Lung (tissue), 12 donors: Measurements from ENCODE around the gene PPP2R3B. TPM values are rescaled to one million over a fixed set of nuclear protein-coding genes. Genes with fewer than 3 reads are reported as not detected.
A peak's percentile ranks its signal among the peaks of the same experiment; 100 is the strongest.

Experiments used
- ATAC-seq: fragments of 200-7000 bp; cut with Tn5 transposase; one replicate; pipeline ENCODE4 v1.9.1; 2020; ENCODE audit warnings: moderate number of reproducible peaks; ENCODE audit not compliant: insufficient read depth, low FRiP score
- DNase-seq, 3 donors: peaks; one replicate each; pipeline ENCODE4 v3.0.0-alpha.2; 2013 to 2017
- H3K27ac ChIP-seq, 2 donors: one replicate each; pipeline ENCODE4 v1.5.1; 2013; ENCODE audit warnings: mild to moderate bottlenecking in 2 of 2, moderate library complexity in 2 of 2, control low read depth in 1 of 2, inconsistent platforms in 1 of 2, low read depth in 1 of 2, low read length in 1 of 2
- H3K27me3 ChIP-seq, 3 donors: one replicate each; pipeline ENCODE4 v1.5.1; 2013; ENCODE audit warnings: low read length in 2 of 3; ENCODE audit not compliant: control insufficient read depth in 3 of 3, insufficient read depth in 3 of 3
- H3K36me3 ChIP-seq, 4 donors: one replicate each; pipeline ENCODE4 v1.5.1; 2013; ENCODE audit warnings: low read length in 4 of 4, mild to moderate bottlenecking in 1 of 4, moderate library complexity in 1 of 4; ENCODE audit not compliant: control insufficient read depth in 4 of 4, insufficient read depth in 4 of 4
- H3K4me1 ChIP-seq, 5 donors: one replicate each; pipeline ENCODE4 v1.5.1; 2013; ENCODE audit warnings: low read length in 5 of 5, mild to moderate bottlenecking in 2 of 5, moderate library complexity in 1 of 5; ENCODE audit not compliant: control insufficient read depth in 5 of 5, insufficient read depth in 5 of 5
- H3K4me3 ChIP-seq: one replicate; pipeline ENCODE4 v1.5.1; 2013; ENCODE audit warnings: mild to moderate bottlenecking, control low read depth, moderate library complexity
- H3K9ac ChIP-seq, 2 donors: one replicate each; pipeline ENCODE4 v1.5.1; 2013; ENCODE audit warnings: low read length in 2 of 2, control low read depth in 1 of 2; ENCODE audit not compliant: insufficient read depth in 1 of 2
- H3K9me3 ChIP-seq, 4 donors: one replicate each; pipeline ENCODE4 v1.5.1; 2013; ENCODE audit warnings: low read length in 3 of 4, mild to moderate bottlenecking in 1 of 4, moderate library complexity in 1 of 4; ENCODE audit not compliant: control insufficient read depth in 4 of 4, insufficient read depth in 3 of 4
- WGBS, 2 donors: extraction: QIAGEN DNeasy Blood & Tissue Kit; methylation state at CpG; one replicate each; pipeline ENCODE4 v1.1.7; 2013; 5-methylcytosine and 5-hydroxymethylcytosine counted together
- polyA plus RNA-seq, 2 donors: library from polyadenylated mRNA; stranded (reverse); fragments of 200-250 nt; gene quantifications; one replicate each; pipeline ENCODE4 v1.2.1, GENCODE V29; 2013
- total RNA-seq, 2 donors: library from RNA; depleted of rRNA in 1 of 2; stranded (reverse); fragments of >200 nt in 1 of 2; gene quantifications; one replicate each; pipeline ENCODE4 v1.2.1, GENCODE V29; 2014 to 2021
- TF ChIP-seq, protein P1 (sequence below): IDR thresholded peaks from 2 replicates; pipeline ENCODE4 v1.5.1; 2012; ENCODE audit warnings: mild to moderate bottlenecking; ENCODE audit errors: control extremely low read depth, extremely low read depth
- donor health status: control.
- donor health status: control.
- donor health status: Bipolar disorder and iron deficiency.
- donor health status: healthy.
- donor health status: DM: yes; HTN: yes; CAD: no.

Gene PPP2R3B
- total and polyA plus RNA-seq, 4 donors, result 7.8 to 21.0 (median 15.6) TPM

DNA sequence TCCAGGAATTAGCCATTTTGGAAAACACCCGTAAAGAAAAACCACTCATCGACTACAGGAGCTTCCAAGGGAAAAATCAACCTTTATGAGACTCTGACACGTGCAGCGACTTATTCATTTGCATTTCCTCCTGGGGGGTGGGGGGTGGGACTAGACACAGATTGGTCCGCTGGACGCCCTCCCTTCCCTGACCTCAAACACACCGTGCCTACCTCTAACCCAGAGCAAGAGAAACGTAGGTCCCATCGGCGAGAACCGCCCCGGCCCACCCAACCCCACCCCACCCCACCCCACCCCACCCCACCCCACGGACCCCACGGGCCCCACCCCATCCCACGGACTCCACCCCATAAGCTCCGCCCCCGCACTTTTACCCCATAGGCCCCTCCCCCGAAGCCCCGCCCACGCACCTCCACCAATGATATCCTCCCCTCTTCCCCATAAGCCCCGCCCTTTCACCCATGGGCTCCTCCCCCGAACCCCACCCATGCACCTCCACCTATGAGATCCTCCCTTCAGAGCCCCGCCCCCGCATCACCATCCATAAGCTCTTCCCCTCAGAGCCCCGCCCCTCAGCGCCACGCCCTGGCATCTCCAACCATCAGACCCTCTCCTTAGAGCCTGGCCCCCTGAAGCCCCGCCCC is 69.2 kb downstream of the PPP2R3B start:
- H3K27ac ChIP-seq, result peak overlapping the region in 1 of 2 donors; percentile 2
- ATAC-seq (no peak), DNase-seq (no peak)
- TF ChIP-seq, protein P1, sequence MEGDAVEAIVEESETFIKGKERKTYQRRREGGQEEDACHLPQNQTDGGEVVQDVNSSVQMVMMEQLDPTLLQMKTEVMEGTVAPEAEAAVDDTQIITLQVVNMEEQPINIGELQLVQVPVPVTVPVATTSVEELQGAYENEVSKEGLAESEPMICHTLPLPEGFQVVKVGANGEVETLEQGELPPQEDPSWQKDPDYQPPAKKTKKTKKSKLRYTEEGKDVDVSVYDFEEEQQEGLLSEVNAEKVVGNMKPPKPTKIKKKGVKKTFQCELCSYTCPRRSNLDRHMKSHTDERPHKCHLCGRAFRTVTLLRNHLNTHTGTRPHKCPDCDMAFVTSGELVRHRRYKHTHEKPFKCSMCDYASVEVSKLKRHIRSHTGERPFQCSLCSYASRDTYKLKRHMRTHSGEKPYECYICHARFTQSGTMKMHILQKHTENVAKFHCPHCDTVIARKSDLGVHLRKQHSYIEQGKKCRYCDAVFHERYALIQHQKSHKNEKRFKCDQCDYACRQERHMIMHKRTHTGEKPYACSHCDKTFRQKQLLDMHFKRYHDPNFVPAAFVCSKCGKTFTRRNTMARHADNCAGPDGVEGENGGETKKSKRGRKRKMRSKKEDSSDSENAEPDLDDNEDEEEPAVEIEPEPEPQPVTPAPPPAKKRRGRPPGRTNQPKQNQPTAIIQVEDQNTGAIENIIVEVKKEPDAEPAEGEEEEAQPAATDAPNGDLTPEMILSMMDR, result no peak
- H3K36me3 ChIP-seq, result peaks cover 11 to 37% (median 22%) of the 10 kb centered on the region in 4 donors
- no peak overlapping the region for H3K9ac ChIP-seq
- H3K27me3 ChIP-seq, result no peaks in the 10 kb centered on the region
- 50% methylated on average over 23 to 28 of the region's 28 CpGs for WGBS, 2 donors
- no peaks in the 10 kb centered on the region for H3K9me3 ChIP-seq
- H3K4me3 ChIP-seq, result peak overlapping the region; percentile 20
- peaks cover 0 to 12% (median 0%) of the 10 kb centered on the region in 5 donors for H3K4me1 ChIP-seq

DNA sequence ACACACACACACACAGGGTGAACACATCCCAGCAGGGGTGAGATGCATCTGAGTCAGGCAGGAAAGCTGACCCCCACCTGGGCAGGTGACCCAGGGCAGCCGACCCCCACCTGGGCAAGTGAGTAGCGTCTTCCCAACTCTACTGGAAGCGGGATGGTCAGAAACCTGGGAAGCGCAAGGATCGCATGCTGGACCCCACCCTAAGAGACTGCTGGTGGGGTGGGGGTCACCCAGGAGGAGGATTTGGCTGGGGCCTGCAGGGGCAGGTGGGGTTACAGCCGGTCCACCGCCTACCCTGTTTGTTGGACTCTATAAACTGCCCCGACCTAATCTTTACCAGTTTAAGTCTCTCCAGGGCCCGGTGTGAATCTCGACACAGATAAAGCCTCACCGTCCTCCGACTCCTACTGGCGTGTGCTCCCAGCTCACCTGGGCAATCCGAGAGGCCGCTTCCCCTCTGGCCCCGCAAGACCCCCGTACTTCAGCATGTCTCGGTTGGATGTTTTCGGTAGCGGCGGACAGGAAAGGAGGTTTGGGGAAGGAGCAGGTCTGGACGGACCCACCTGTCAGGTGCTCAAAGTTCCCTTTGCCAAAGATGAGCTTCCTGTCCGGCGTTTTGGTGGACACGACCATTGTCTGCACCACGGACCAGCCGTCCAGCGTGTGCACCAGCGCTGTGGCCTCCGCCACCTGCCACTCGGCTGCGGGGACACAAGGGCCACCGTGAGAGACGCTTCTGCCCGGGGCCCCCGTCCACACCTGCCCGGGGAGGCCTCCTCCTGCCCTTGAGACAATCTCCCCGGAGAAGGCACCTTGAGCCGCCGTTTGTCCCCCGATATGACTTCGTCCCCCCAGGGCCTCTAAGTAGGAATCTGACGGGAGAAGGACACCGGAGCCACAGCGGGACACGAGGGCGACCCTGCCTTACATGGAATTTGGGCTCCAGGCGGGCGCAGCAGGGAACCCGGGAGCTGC is 70.1 kb downstream of the PPP2R3B start:
- H3K9me3 ChIP-seq, result no peaks in the 10 kb centered on the region
- no peak overlapping the region for H3K27ac ChIP-seq
- H3K9ac ChIP-seq, result no peak overlapping the region
- 93 to 95% methylated on average over 50 of the region's 50 CpGs for WGBS, 2 donors
- ATAC-seq (no peak), DNase-seq (no peak)
- H3K36me3 ChIP-seq, result peaks cover 19 to 46% (median 30%) of the 10 kb centered on the region in 4 donors
- peaks cover 0 to 12% (median 0%) of the 10 kb centered on the region in 5 donors for H3K4me1 ChIP-seq
- H3K27me3 ChIP-seq, result no peaks in the 10 kb centered on the region
- no peak overlapping the region for H3K4me3 ChIP-seq
- TF ChIP-seq, protein P1, result no peak

DNA sequence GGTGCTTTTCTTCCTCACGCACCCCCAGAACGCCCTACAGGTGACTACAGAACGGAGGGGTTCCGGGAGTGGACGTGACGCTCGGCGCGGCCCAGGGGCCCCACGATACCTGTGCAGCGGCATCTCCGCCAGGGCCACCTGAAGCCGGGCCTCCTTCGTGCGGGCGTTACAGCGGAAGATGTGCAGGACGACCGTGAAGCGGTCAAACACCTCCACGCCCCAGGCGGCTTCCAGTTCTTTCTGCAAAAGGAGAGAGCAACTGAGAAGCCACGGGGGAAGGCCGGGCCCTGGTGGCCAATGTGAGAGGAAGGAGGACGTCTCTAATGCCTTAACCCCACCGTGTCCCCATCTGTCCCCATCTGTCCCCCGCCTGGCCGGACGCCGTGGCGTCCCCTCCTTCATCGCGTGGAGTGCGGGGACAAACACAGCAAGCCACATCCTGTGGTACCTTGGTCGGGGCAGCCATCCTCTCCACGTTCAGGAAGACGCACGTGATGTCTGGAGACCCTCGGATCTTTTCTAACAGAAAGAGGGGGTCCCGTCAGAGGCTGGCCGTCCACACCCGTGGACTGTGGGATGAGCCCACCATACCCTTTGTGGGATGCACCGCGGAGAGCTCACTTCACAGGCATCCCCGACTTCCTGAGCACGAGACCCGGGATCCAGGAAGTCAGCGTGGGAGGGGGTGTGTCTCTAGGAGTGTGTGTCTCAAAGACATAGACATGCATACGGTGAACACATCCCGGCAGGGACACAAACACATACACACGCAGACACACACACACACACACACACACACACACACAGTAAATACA is 71.7 kb downstream of the PPP2R3B start:
- peaks cover 0 to 9% (median 0%) of the 10 kb centered on the region in 5 donors for H3K4me1 ChIP-seq
- peaks cover 24 to 58% (median 39%) of the 10 kb centered on the region in 4 donors for H3K36me3 ChIP-seq
- no peaks in the 10 kb centered on the region for H3K27me3 ChIP-seq
- no peak overlapping the region for H3K27ac ChIP-seq
- 92 to 93% methylated on average over 51 of the region's 51 CpGs for WGBS, 2 donors
- TF ChIP-seq, protein P1, result no peak
- no peaks in the 10 kb centered on the region for H3K9me3 ChIP-seq
- no peak overlapping the region for H3K9ac ChIP-seq
- ATAC-seq, result no peak
- no peak for DNase-seq
- H3K4me3 ChIP-seq, result no peak overlapping the region
